T-helper 2 cell treated with Interferon-gamma antibody and Interleukin-4, amounts not matched to agents 5 μg/mL and 100 μg/mL, for 36 hours (primary cell): ENCODE data around the gene SDCCAG8.
A peak's percentile ranks its signal among the peaks of the same experiment; 100 is the strongest.

ENCODE experiments used
- DNase-seq: peaks from one replicate; pipeline ENCODE4 v3.0.0; 2021; ENCODE audit warnings: low spot score
- H3K27ac Mint-ChIP-seq: one replicate; pipeline ENCODE4 v1.8.0; 2021; ENCODE audit warnings: mild to moderate bottlenecking, mixed read lengths
- H3K27me3 Mint-ChIP-seq: one replicate; pipeline ENCODE4 v1.8.0; 2021; ENCODE audit warnings: low read depth, mixed read lengths
- H3K36me3 Mint-ChIP-seq: one replicate; pipeline ENCODE4 v1.8.0; 2021; ENCODE audit warnings: low read depth, mixed read lengths
- H3K4me1 Mint-ChIP-seq: one replicate; pipeline ENCODE4 v1.8.0; 2021; ENCODE audit warnings: low read depth, mixed read lengths
- H3K4me3 Mint-ChIP-seq: one replicate; pipeline ENCODE4 v1.8.0; 2022; ENCODE audit warnings: mild to moderate bottlenecking, moderate library complexity, mixed read lengths
- H3K9me3 Mint-ChIP-seq: one replicate; pipeline ENCODE4 v1.8.0; 2021; ENCODE audit warnings: mixed read lengths

SDCCAG8 gene

DNA sequence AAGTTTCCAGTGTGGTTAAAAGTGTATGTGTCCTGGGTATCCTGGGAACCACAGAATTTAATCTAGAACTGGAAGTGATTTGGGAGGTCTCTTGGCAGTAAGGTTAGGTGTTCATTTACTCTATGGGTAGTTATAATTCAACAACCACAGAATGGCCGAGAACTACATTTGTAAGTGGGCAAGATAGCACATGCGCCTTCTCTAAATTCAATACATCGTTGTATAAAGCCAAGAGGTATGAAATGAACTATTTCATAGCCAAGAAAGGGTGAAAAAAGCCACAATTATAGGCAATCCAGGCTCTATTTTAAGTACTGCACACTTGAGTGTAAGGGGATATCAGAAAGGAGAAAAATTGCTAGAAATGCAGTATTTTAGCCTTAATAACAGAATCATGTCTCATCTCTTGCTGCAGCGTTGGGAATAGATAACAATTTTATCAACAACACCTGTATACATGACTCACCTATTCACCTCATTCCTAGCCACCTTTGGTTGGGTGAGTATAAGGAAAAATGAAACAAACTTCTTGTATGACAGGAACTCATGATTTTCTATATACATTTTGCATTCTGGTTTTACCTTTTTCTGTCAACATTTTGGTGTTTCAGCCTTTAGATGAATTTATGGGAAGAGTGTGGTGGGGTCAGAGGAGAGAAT is 4.5 kb downstream of the SDCCAG8 start:
- H3K36me3 Mint-ChIP-seq, result peaks cover 8% of the 10 kb centered on the region
- no peaks in the 10 kb centered on the region for H3K27me3 Mint-ChIP-seq
- no peak overlapping the region for H3K27ac Mint-ChIP-seq
- H3K4me3 Mint-ChIP-seq, result no peak overlapping the region
- no peak for DNase-seq
- no peaks in the 10 kb centered on the region for H3K9me3 Mint-ChIP-seq
- peaks cover 20% of the 10 kb centered on the region for H3K4me1 Mint-ChIP-seq

DNA sequence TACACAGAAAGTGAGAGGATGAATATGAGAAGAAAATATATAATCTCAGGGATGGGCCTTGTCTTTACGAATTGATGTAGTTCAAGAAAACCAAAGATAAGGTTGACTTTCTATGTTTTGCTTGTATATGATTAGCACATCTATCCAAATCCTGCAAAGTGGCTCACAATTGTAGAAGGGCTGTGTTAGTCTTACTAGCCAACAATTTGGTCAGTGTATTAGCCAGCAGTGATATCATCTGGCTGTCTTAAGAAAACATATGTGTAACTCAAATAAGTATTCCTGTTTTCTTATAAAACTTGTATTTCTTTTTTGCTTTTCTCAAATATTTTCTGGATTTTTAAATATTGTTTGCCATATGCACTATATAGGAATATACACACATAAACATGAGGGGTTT is 5.5 kb downstream of the SDCCAG8 start:
- Mint-ChIP-seq H3K36me3 (peaks cover 8% of the 10 kb centered on the region), H3K4me1 (peaks cover 20% of the 10 kb centered on the region), H3K27ac (no peak overlapping the region), H3K27me3 (no peaks in the 10 kb centered on the region), H3K9me3 (no peaks in the 10 kb centered on the region), H3K4me3 (no peak overlapping the region)
- DNase-seq, result no peak

DNA sequence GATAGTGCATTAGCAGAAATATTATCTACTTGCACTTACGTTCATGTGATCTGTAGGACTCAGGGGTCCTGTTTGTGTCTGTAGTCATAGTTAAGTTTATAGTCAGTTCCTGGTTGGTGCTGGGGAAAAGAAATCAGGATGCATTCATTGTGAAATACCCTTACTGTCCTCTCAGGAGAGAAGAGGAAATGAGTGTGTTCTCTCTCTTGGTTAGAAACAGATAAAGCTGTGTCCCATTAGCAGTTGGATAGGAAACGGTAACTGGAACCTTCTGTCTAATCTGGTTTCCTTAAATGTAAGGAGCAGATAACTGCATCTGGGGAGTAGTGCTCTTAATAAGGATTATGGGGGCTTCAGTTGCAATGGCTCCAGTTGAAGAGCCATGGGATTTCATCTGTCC is 8.9 kb downstream of the SDCCAG8 start:
- no peak overlapping the region for H3K27ac Mint-ChIP-seq
- no peak overlapping the region for H3K4me3 Mint-ChIP-seq
- no peaks in the 10 kb centered on the region for H3K27me3 Mint-ChIP-seq
- no peaks in the 10 kb centered on the region for H3K9me3 Mint-ChIP-seq
- peaks cover 15% of the 10 kb centered on the region for H3K4me1 Mint-ChIP-seq
- no peak for DNase-seq
- H3K36me3 Mint-ChIP-seq, result peaks cover 7% of the 10 kb centered on the region

DNA sequence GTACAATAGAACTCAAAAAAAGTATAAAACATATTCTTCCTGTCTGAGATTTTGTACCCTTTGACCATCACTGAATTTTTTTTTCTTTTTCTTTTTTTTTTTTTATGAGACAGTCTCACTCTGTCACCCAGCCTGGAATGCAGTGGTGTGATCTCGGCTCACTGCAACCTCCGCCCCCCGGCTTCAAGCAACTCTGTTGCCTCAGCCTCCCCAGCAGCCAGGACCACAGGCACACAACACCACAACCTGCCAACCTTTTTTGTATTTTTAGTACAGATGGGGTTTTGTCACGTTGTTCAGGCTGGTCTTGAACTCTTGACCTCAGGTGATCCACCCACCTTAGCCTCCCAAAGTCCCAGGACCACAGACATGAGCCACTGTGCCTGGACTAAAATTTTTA is 10.4 kb downstream of the SDCCAG8 start:
- peaks cover 10% of the 10 kb centered on the region for H3K4me1 Mint-ChIP-seq
- no peak overlapping the region for H3K27ac Mint-ChIP-seq
- H3K4me3 Mint-ChIP-seq, result no peak overlapping the region
- peaks cover 3% of the 10 kb centered on the region for H3K36me3 Mint-ChIP-seq
- no peak for DNase-seq
- no peaks in the 10 kb centered on the region for H3K9me3 Mint-ChIP-seq
- H3K27me3 Mint-ChIP-seq, result no peaks in the 10 kb centered on the region

DNA sequence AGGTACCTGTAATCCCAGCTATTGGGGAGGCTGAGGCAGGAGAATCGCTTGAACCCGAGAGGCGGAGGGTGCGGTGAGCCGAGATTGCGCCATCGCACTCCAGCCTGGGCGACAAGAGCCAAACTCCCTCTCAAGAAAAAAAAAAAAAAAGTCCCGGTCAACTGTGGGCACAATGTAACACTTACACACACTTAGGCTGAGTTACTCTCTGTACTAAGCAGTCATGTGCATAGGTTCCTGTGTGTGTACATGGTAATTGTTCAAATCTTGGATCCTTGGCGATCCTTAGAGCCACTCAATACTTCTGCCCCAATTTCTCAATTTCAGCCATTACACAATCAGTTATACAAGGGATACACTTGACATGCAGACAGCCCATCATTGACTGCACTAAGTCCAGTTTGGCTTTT is 11.6 kb downstream of the SDCCAG8 start:
- no peak for DNase-seq

DNA sequence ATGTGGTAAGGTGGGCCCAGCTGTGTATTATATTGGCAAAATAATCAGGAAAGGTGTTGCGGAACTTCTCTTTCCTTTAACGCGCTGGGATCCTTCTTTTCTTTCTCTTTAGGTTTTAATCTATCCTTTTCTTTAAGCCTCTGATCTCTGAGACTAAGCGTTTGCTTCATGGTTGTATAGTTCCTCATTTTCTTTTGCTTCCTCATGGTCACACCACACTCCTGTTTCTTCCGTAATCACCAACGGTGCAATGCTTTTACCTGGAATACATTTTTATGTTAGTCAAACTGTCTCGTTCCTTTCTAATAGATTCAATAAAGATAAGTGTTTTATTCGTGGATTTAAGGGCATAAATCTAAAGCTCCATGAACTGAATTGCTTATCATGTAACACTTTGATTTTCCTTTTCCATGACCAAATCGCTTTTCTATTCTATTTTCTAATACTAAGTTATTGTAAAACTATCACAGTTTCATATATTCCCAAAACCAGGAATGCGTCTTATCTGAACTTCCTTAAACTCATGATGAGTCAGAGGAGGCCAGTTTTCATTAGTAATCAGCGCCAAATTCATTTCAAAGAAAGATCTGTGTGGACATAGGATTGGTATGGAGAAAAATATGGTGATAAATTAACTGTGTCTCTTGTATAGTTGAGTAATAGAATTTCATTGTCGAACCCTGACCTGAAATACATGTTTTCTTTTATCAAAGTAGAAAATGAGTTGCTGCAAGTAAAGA is 12.2 kb downstream of the SDCCAG8 start:
- peaks cover 9% of the 10 kb centered on the region for H3K4me1 Mint-ChIP-seq
- H3K27ac Mint-ChIP-seq, result no peak overlapping the region
- no peak overlapping the region for H3K4me3 Mint-ChIP-seq
- H3K36me3 Mint-ChIP-seq, result peaks cover 6% of the 10 kb centered on the region
- H3K9me3 Mint-ChIP-seq, result no peaks in the 10 kb centered on the region
- H3K27me3 Mint-ChIP-seq, result no peaks in the 10 kb centered on the region
- no peak for DNase-seq

More for the DNA sequence above, 11.6 kb downstream of the SDCCAG8 start:
- Mint-ChIP-seq H3K27ac (no peak overlapping the region), H3K36me3 (peaks cover 3% of the 10 kb centered on the region), H3K9me3 (no peaks in the 10 kb centered on the region), H3K4me1 (peaks cover 9% of the 10 kb centered on the region), H3K27me3 (no peaks in the 10 kb centered on the region), H3K4me3 (no peak overlapping the region)

DNA sequence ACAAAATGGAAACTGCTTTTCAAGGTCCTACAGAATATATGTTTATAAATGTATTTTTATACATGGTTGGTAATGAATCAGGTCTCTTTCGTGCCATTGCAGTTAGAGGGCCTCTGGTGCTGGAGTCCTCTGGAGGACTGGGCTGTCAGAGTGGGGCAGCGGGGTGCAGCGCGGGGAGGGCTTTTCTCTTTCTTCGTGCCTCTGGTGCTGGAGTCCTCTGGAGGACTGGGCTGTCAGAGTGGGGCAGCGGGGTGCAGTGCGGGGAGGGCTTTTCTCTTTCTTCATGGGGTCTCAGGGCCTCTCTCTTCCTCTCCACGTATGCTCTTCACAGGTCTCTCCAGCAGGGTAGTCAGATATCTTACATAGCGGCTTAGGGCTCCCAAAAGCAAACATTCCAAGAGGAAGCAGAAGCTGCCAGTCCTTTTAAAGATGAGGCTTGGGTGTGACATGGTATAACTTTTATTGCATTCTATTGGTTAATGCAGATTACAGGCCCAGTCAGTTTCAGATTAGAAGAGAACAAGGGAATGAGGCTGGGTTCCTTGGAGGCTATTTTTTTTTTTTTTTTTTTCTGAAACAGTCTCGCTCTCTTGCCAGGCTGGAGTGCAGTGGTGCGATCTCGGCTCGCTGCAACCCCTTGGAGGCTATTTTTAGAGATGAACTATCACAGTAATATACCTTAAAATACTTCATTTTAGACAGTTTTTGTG is 13.1 kb downstream of the SDCCAG8 start:
- Mint-ChIP-seq H3K27ac (no peak overlapping the region), H3K27me3 (no peaks in the 10 kb centered on the region), H3K4me1 (peaks cover 9% of the 10 kb centered on the region), H3K36me3 (peaks cover 9% of the 10 kb centered on the region), H3K4me3 (no peak overlapping the region), H3K9me3 (no peaks in the 10 kb centered on the region)
- no peak for DNase-seq

DNA sequence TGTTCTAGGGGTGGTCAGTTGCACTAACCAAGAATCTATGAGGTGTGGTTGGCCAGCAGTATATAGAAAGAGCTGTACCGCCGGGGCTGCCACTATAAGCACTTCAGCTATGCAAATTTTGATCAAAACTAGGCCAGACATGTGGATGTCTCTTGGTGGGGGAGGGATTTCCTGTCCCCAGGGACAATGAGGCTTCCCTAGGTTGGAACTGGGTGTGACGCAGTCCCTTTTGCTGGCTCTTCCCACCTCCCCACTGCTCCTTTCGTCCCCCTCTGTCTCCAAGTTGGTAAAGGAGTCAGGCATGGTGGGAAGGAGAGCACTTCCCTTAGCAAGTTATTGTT is 13.6 kb downstream of the SDCCAG8 start:
- H3K27ac Mint-ChIP-seq, result no peak overlapping the region
- peaks cover 12% of the 10 kb centered on the region for H3K36me3 Mint-ChIP-seq
- DNase-seq, result no peak
- H3K9me3 Mint-ChIP-seq, result no peaks in the 10 kb centered on the region
- no peaks in the 10 kb centered on the region for H3K27me3 Mint-ChIP-seq
- no peak overlapping the region for H3K4me3 Mint-ChIP-seq
- H3K4me1 Mint-ChIP-seq, result peaks cover 9% of the 10 kb centered on the region

DNA sequence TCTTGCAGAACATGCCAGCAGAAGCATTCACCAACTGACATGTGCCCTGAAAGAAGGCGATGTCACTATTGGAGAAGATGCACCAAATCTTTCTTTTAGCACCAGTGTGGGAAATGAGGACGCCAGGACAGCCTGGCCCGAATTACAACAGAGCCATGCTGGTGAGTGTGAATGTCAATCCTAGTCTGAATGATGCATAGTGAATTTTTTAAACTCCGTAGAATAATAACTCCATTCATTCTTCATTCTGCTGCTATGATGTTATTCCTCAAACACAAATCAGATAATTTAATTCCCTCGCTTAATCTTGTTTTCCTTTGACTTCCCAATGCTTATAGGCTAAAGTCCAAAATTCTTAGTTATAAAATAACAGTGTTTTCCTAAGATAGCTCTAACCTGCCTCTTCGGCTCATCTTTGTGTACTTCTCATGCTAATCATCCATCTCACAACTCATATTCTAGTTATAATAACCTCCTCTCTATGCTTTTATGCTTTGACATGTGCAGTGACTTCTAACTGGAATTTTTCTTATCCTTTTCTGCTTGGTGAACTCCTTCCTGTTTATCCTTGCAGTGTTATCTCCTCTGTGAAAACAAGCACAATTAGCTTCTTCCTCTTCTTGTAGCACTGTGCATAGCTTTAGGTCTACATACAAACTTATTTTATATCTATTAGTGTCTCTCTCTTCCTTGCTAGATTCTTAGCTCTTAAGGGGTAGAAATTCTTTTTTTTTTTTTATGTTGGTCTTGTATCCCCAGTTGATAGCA is 14.4 kb downstream of the SDCCAG8 start:
- no peak overlapping the region for H3K4me3 Mint-ChIP-seq
- H3K4me1 Mint-ChIP-seq, result peaks cover 4% of the 10 kb centered on the region
- H3K36me3 Mint-ChIP-seq, result peaks cover 18% of the 10 kb centered on the region
- peak overlapping the region; percentile 26 for H3K27ac Mint-ChIP-seq
- DNase-seq, result no peak
- H3K27me3 Mint-ChIP-seq, result no peaks in the 10 kb centered on the region
- H3K9me3 Mint-ChIP-seq, result no peaks in the 10 kb centered on the region

DNA sequence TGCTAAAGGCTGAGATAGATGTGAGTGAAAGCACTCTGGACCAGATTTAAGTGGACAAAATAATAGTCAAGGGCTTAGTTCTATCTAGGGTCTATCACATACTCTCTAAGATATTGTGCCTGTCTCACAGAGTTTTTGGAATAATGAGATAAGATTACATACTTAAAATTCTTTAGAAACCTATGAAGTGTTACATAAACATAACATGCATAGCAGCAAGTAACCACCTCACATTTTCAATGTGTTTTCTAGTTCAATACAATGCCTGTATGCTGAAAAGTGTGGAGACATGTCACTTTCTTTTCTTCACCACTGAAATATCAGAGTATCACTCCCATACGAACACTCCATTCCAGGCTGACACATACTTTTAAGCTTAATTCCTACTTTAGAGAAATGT is 16.2 kb downstream of the SDCCAG8 start:
- no peak for DNase-seq
- Mint-ChIP-seq H3K27ac (no peak overlapping the region), H3K9me3 (no peaks in the 10 kb centered on the region), H3K4me3 (no peak overlapping the region), H3K27me3 (no peaks in the 10 kb centered on the region), H3K4me1 (peaks cover 4% of the 10 kb centered on the region), H3K36me3 (peaks cover 31% of the 10 kb centered on the region)

DNA sequence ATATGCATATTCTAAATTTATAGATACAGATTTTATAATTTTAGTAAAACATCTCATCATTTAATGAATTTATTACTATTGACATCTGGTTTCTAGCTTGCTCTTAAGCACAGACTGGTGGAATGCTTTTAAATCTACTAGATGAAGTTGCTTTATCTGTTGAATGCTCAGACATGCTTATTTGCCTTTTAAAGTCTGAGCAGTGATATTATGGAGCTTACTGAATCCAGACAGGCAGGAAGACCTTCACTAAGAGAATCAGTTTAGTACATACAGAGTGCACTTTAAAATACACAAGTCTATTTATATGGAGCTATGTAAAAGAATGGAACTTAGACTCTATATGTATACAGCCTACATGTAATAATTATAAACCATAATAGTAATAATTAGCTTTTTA is 16.6 kb downstream of the SDCCAG8 start:
- Mint-ChIP-seq H3K27ac (no peak overlapping the region), H3K36me3 (peaks cover 35% of the 10 kb centered on the region), H3K4me3 (no peak overlapping the region), H3K27me3 (no peaks in the 10 kb centered on the region), H3K4me1 (peaks cover 4% of the 10 kb centered on the region), H3K9me3 (no peaks in the 10 kb centered on the region)
- no peak for DNase-seq

DNA sequence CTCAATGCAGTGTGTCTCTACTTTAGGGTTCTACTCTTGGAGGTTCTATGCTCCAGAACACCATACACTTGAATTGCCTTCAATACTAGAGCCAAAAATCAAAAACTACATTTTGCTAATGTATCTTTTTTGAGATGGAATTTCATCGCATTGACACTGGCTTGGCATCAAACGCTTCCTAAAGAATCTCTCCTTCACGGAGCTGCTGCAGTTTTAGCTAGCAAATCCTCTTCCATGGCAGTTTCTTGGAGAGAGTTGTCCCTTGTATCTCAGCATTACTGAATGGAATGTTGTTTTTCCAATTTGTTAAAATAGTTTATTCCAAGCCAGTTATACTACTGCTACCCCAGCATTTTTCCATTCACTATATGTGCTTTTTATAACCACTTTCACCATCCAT is 17.7 kb downstream of the SDCCAG8 start:
- Mint-ChIP-seq H3K27me3 (no peaks in the 10 kb centered on the region), H3K27ac (no peak overlapping the region), H3K4me3 (no peak overlapping the region), H3K36me3 (peaks cover 40% of the 10 kb centered on the region), H3K9me3 (no peaks in the 10 kb centered on the region), H3K4me1 (peaks cover 1% of the 10 kb centered on the region)
- DNase-seq, result no peak

DNA sequence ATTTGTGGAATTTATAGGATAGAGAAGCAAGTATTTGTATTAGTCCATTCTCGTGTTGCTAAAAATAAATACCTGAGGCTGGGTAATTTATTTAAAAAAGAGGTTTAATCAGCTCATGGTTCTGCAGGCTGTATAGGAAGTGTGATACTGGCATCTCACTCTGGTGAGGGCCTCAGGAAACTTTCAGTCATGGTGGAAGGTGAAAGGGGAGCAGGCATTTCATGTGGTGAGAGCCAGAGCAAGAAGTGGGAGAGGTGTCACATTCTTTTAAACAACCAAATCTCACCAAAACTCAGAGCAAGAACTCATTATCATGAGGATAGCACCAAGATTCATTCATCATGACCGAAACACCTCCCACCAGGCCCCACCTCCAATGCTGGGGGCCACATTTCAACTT is 18.1 kb downstream of the SDCCAG8 start:
- Mint-ChIP-seq H3K36me3 (peaks cover 40% of the 10 kb centered on the region), H3K27ac (no peak overlapping the region), H3K4me1 (peaks cover 1% of the 10 kb centered on the region), H3K9me3 (no peaks in the 10 kb centered on the region), H3K27me3 (no peaks in the 10 kb centered on the region), H3K4me3 (no peak overlapping the region)
- DNase-seq, result no peak

DNA sequence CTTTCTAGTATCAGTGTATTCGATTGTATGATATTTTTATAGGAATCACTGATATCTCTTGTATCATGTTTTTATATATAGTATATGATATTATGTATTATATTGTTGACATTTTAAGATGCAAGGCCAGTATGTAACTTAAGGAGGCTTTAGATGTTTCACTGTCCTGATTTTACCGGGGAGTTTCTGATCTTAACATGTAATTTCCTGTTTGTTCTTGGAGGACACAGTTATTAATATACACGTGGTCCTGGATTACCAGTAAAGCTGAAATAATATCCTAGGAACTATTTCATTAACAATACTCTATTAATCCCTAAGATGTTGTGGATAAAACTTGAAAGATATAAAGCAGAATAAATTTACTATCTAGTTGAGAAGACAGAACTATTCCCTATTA is 19.5 kb downstream of the SDCCAG8 start:
- peaks cover 42% of the 10 kb centered on the region for H3K36me3 Mint-ChIP-seq
- no peak overlapping the region for H3K27ac Mint-ChIP-seq
- DNase-seq, result no peak
- peaks cover 1% of the 10 kb centered on the region for H3K4me1 Mint-ChIP-seq
- no peak overlapping the region for H3K4me3 Mint-ChIP-seq
- no peaks in the 10 kb centered on the region for H3K27me3 Mint-ChIP-seq
- H3K9me3 Mint-ChIP-seq, result no peaks in the 10 kb centered on the region
